Liver (tissue), 9 donors: ENCODE data around the gene MYO15B. TPM values are rescaled to one million over a fixed set of nuclear protein-coding genes. Genes with fewer than 3 reads are reported as not detected.
A peak's percentile ranks its signal among the peaks of the same experiment; 100 is the strongest.

ENCODE experiments used
- DNase-seq: peaks from one replicate; pipeline ENCODE4 v3.0.0-alpha.2; 2017; ENCODE audit warnings: low spot score
- H3K27ac ChIP-seq, 2 donors: one replicate each; pipeline ENCODE4 v1.7.0; 2013; ENCODE audit warnings: inconsistent platforms in 2 of 2, low read length in 2 of 2, control low read depth in 1 of 2, low read depth in 1 of 2, mild to moderate bottlenecking in 1 of 2
- H3K27me3 ChIP-seq, 4 donors: one replicate each; pipeline versions ENCODE4 v1.6.1 to v1.7.0; 2013; ENCODE audit warnings: low read length in 3 of 4, inconsistent platforms in 1 of 4, mild to moderate bottlenecking in 1 of 4, moderate library complexity in 1 of 4; ENCODE audit not compliant: control insufficient read depth in 4 of 4, insufficient read depth in 4 of 4
- H3K36me3 ChIP-seq, 4 donors: one replicate each; pipeline versions ENCODE4 v1.6.1 to v1.7.0; 2013; ENCODE audit warnings: low read length in 3 of 4, mild to moderate bottlenecking in 3 of 4, low read depth in 1 of 4, moderate library complexity in 1 of 4; ENCODE audit not compliant: control insufficient read depth in 4 of 4, insufficient read depth in 3 of 4
- H3K4me1 ChIP-seq, 4 donors: one replicate each; pipeline versions ENCODE4 v1.6.1 to v1.7.0; 2013; ENCODE audit warnings: low read length in 3 of 4, mild to moderate bottlenecking in 3 of 4, moderate library complexity in 1 of 4; ENCODE audit not compliant: control insufficient read depth in 4 of 4, insufficient read depth in 4 of 4
- H3K4me3 ChIP-seq, 3 donors: one replicate each; pipeline versions ENCODE4 v1.6.1 to v1.7.0; 2013; ENCODE audit warnings: low read length in 3 of 3, control low read depth in 1 of 3, low read depth in 1 of 3, mild to moderate bottlenecking in 1 of 3
- H3K9ac ChIP-seq, 2 donors: one replicate each; pipeline ENCODE4 v1.7.0; 2013; ENCODE audit warnings: low read length in 2 of 2, mild to moderate bottlenecking in 2 of 2, moderate library complexity in 2 of 2, control low read depth in 1 of 2, low read depth in 1 of 2
- H3K9me3 ChIP-seq, 4 donors: one replicate each; pipeline versions ENCODE4 v1.6.1 to v1.7.0; 2013; ENCODE audit warnings: low read length in 3 of 4; ENCODE audit not compliant: control insufficient read depth in 4 of 4
- ATF3 ChIP-seq: IDR thresholded peaks from 2 replicates; pipeline ENCODE4 v1.6.1; 2016; ENCODE audit warnings: antibody characterized with exemption
- CTCF ChIP-seq: fragments of 150-350 bp; IDR thresholded peaks from 2 replicates; pipeline ENCODE4 v1.5.1; 2017; ENCODE audit warnings: improper control_type of control experiment, low read depth, low read length; ENCODE audit not compliant: missing input control
- EGR1 ChIP-seq, 2 donors: IDR thresholded peaks; 2 replicates each; pipeline ENCODE4 v1.6.1; 2016 to 2018; ENCODE audit warnings: antibody characterized with exemption in 2 of 2, low read depth in 2 of 2
- FOXA1 ChIP-seq: IDR thresholded peaks from 2 replicates; pipeline ENCODE4 v1.6.1; 2016; ENCODE audit warnings: antibody characterized with exemption
- FOXA2 ChIP-seq: IDR thresholded peaks from 2 replicates; pipeline ENCODE4 v1.6.1; 2016; ENCODE audit warnings: antibody characterized with exemption
- GABPA ChIP-seq, 2 donors: IDR thresholded peaks in 1 of 2; conservative IDR thresholded peaks in 1 of 2; 2 replicates each; pipeline ENCODE4 v1.6.1; 2016; ENCODE audit warnings: antibody characterized with exemption in 2 of 2, mild to moderate bottlenecking in 1 of 2, moderate library complexity in 1 of 2
- HNF4A ChIP-seq, 2 donors: conservative IDR thresholded peaks; 2 replicates each; pipeline ENCODE4 v1.6.1; 2016; ENCODE audit warnings: antibody characterized with exemption in 2 of 2, mild to moderate bottlenecking in 2 of 2
- HNF4G ChIP-seq: IDR thresholded peaks from 2 replicates; pipeline ENCODE4 v1.6.1; 2016; ENCODE audit warnings: antibody characterized with exemption
- JUND ChIP-seq, 2 donors: IDR thresholded peaks; 2 replicates each; pipeline ENCODE4 v1.6.1; 2016; ENCODE audit warnings: antibody characterized with exemption in 2 of 2
- MAX ChIP-seq: IDR thresholded peaks from 2 replicates; pipeline ENCODE4 v1.6.1; 2016; ENCODE audit warnings: antibody characterized with exemption
- NR2F2 ChIP-seq: IDR thresholded peaks from 2 replicates; pipeline ENCODE4 v1.6.1; 2016; ENCODE audit warnings: antibody characterized with exemption
- RAD21 ChIP-seq, 2 donors: IDR thresholded peaks; 2 replicates each; pipeline ENCODE4 v1.6.1; 2016; ENCODE audit warnings: antibody characterized with exemption in 2 of 2, mild to moderate bottlenecking in 2 of 2
- REST ChIP-seq: IDR thresholded peaks from 2 replicates; pipeline ENCODE4 v1.6.1; 2016; ENCODE audit warnings: antibody characterized with exemption, mild to moderate bottlenecking
- RXRA ChIP-seq, 2 donors: IDR thresholded peaks; 2 replicates each; pipeline ENCODE4 v1.6.1; 2017 to 2018; ENCODE audit warnings: antibody characterized with exemption in 2 of 2, mild to moderate bottlenecking in 1 of 2
- SP1 ChIP-seq: IDR thresholded peaks from 2 replicates; pipeline ENCODE4 v1.6.1; 2018; ENCODE audit warnings: antibody characterized with exemption, mild to moderate bottlenecking
- TAF1 ChIP-seq: conservative IDR thresholded peaks from 2 replicates; pipeline ENCODE4 v1.6.1; 2016; ENCODE audit warnings: antibody characterized with exemption, mild to moderate bottlenecking
- YY1 ChIP-seq: IDR thresholded peaks from 2 replicates; pipeline ENCODE4 v1.6.1; 2016; ENCODE audit warnings: antibody characterized with exemption, mild to moderate bottlenecking
- ZBTB33 ChIP-seq: IDR thresholded peaks from 2 replicates; pipeline ENCODE4 v1.6.1; 2016; ENCODE audit warnings: antibody characterized with exemption
- WGBS: extraction: QIAGEN DNeasy Blood & Tissue Kit; methylation state at CpG from one replicate; pipeline ENCODE4 v1.1.7; 2013; 5-methylcytosine and 5-hydroxymethylcytosine counted together
- polyA plus RNA-seq, 2 donors: library from polyadenylated mRNA; stranded (reverse) in 1 of 2; unstranded in 1 of 2; fragments of 200-250 nt in 1 of 2; fragments of >200 nt in 1 of 2; fragmentation: Nextera tagmentation in 1 of 2; extraction: Ambion mirVana in 1 of 2; gene quantifications; one replicate each; pipeline versions ENCODE4 v1.2.1 to v1.2.3, GENCODE V29; 2013 to 2015
- total RNA-seq, 2 donors: library from RNA; depleted of rRNA; stranded (reverse); fragments of >200 nt; gene quantifications; one replicate each; pipeline ENCODE4 v1.2.3, GENCODE V29; 2014
- donor health status: healthy.
- donor health status: healthy.
- donor health status: healthy.
- donor health status: healthy.
- donor health status: healthy.

The MYO15B gene
- total and polyA plus RNA-seq, 4 donors, result 13.3 to 34.4 (median 18.0) TPM

- TF ChIP-seq REST, result peak; percentile 78
Observed at GRCh38 chr17:75557075-75557851, 30.3 kb upstream of the MYO15B start (continued).

GRCh38 chr17:75557852-75558665 lies 29.5 kb upstream of the MYO15B start:
- H3K27ac ChIP-seq, result peak overlapping the region; percentile 86 to 91

More at GRCh38 chr17:75557852-75558665, 29.5 kb upstream of the MYO15B start:
- Histone ChIP-seq H3K36me3 (peaks cover under 1 to 3% (median 2%) of the 10 kb centered on the region in 4 donors), H3K9me3 (no peaks in the 10 kb centered on the region), H3K4me1 (peaks cover 20 to 55% (median 52%) of the 10 kb centered on the region in 4 donors), H3K9ac (peak overlapping the region in 1 of 2 donors; percentile 17), H3K27me3 (no peaks in the 10 kb centered on the region), H3K4me3 (peak overlapping the region in 1 of 3 donors; percentile 6)
- WGBS, result 32% methylated on average over 18 of the region's 18 CpGs
- TF ChIP-seq FOXA1 (no peak), ATF3 (no peak), RAD21 (IDR thresholded peaks at IDR 0.05) (no peak), HNF4A (conservative IDR thresholded peaks at IDR 0.05) (peak; percentile 62 to 81), ZBTB33 (no peak), RXRA (IDR thresholded peaks at IDR 0.05) (peak; percentile 60 to 89), JUND (IDR thresholded peaks at IDR 0.05) (peak in 1 of 2 donors; percentile 32), CTCF (no peak), GABPA (IDR thresholded peaks at IDR 0.05 in 1 of 2, conservative IDR thresholded peaks at IDR 0.05 in 1 of 2) (no peak), SP1 (no peak), MAX (no peak), HNF4G (no peak), YY1 (no peak), FOXA2 (no peak), TAF1 (no peak), REST (no peak), EGR1 (IDR thresholded peaks at IDR 0.05; ENCODE audit: low read depth in 2 of 2) (no peak), NR2F2 (no peak)
- no peak for DNase-seq
